Epithelial cell of umbilical artery (primary cell): Measurements from ENCODE around the gene SETD2. TPM values are rescaled to one million over a fixed set of nuclear protein-coding genes. Genes with fewer than 3 reads are reported as not detected.

Experiments
- total RNA-seq: library from RNA; depleted of rRNA; stranded (reverse); fragments of >200 nt; gene quantifications from 2 replicates; pipeline ENCODE4 v1.2.3, GENCODE V29; 2014

The SETD2 gene
- 20.5 and 29.0 TPM in 2 replicates for total RNA-seq

GRCh38 chr3:47164007-47164881, at the start of gene SETD2:
TSS of gene SETD2 (minus strand) at chr3:47164113. CDS start at chr3:47163924, 189 bp downstream.

GRCh38 chr3:46978985-46979944, 184.6 kb downstream of the SETD2 start, which contains the start of gene NBEAL2:
TSS of gene NBEAL2 (plus strand) at chr3:46979666. CDS start at chr3:46979862, 196 bp downstream.

GRCh38 chr3:46976326-46977190, 187.4 kb downstream of the SETD2 start, which contains the start of gene CCDC12:
TSS of gene CCDC12 (minus strand) at chr3:46976745. CDS start at chr3:46976732, 13 bp downstream.

Other genes starting within 250 kb of the SETD2 start
- 44.5 and 48.8 TPM in 2 replicates for gene CCDC12, start 187.4 kb downstream of the SETD2 start, total RNA-seq
- 30.2 and 33.1 TPM in 2 replicates for gene NBEAL2, start 184.4 kb downstream of the SETD2 start, total RNA-seq
- gene KIF9, start 118.7 kb upstream of the SETD2 start, total RNA-seq: 3.8 and 12.7 TPM in 2 replicates
- 27.0 and 63.4 TPM in 2 replicates for gene KLHL18, start 118.8 kb upstream of the SETD2 start, total RNA-seq
- 13.4 and 14.3 TPM in 2 replicates for gene PTPN23, start 216.9 kb upstream of the SETD2 start, total RNA-seq